WTC11 (cell line): ENCODE measurements around the gene TMPRSS2. TPM values are rescaled to one million over a fixed set of nuclear protein-coding genes. Genes with fewer than 3 reads are reported as not detected.

Source experiments
- ATAC-seq: fragments of 200-7000 bp; cut with Tn5 transposase; 2 replicates; pipeline ENCODE4 v1.10.0; 2021; ENCODE audit warnings: mild to moderate bottlenecking, moderate library complexity
- CTCF ChIA-PET: fragments of 300-600 bp; sonication (Branson Sonifier 250); formaldehyde crosslinking; loops from one replicate; lab custom pipeline; 2021; ENCODE audit warnings: antibody characterized with exemption; lab: Charles Lee
- POLR2A ChIA-PET: fragments of 350-600 bp; sonication (Branson Sonifier 250); formaldehyde crosslinking; loops from one replicate; lab custom pipeline; 2021; ENCODE audit warnings: antibody characterized with exemption; lab: Charles Lee
- DNase-seq: peaks from one replicate; pipeline ENCODE4 v3.0.0; 2021; ENCODE audit warnings: low spot score
- H3K27ac Mint-ChIP-seq: 2 replicates; pipeline ENCODE4 v1.8.0; 2021; ENCODE audit warnings: mixed read lengths
- H3K27me3 Mint-ChIP-seq: 2 replicates; pipeline ENCODE4 v1.8.0; 2021; ENCODE audit warnings: low read depth, mild to moderate bottlenecking, moderate library complexity, mixed read lengths
- H3K36me3 Mint-ChIP-seq: 2 replicates; pipeline ENCODE4 v1.8.0; 2021; ENCODE audit warnings: mixed read lengths
- H3K4me1 Mint-ChIP-seq: 2 replicates; pipeline ENCODE4 v1.8.0; 2022; ENCODE audit warnings: mixed read lengths
- H3K4me3 Mint-ChIP-seq: 2 replicates; pipeline ENCODE4 v1.8.0; 2021; ENCODE audit warnings: mild to moderate bottlenecking, moderate library complexity, mixed read lengths
- H3K9me3 Mint-ChIP-seq: 2 replicates; pipeline ENCODE4 v1.8.0; 2021; ENCODE audit warnings: mixed read lengths
- AFF4 ChIP-seq: sonication (generic); formaldehyde crosslinking; IDR thresholded peaks from 2 replicates; pipeline ENCODE4 v1.8.1; 2023; ENCODE audit warnings: mild to moderate bottlenecking, missing genetic modification reagents, borderline replicate concordance
- ATF3 ChIP-seq: sonication (generic); formaldehyde crosslinking; conservative IDR thresholded peaks from 2 replicates; pipeline ENCODE4 v1.8.1; 2022; ENCODE audit warnings: mild to moderate bottlenecking, missing genetic modification reagents
- CREB1 ChIP-seq: sonication (generic); formaldehyde crosslinking; IDR thresholded peaks from 2 replicates; pipeline ENCODE4 v1.8.0; 2023; ENCODE audit warnings: mild to moderate bottlenecking, missing genetic modification reagents
- EMX1 ChIP-seq: fragments of 250-450 bp; sonication (Bioruptor Pico); IDR thresholded peaks from 2 replicates; pipeline ENCODE4 v1.8.0; 2021; ENCODE audit warnings: mild to moderate bottlenecking
- FOXK1 ChIP-seq: sonication (generic); formaldehyde crosslinking; IDR thresholded peaks from 2 replicates; pipeline ENCODE4 v1.8.0; 2022; ENCODE audit warnings: mild to moderate bottlenecking, moderate library complexity, missing genetic modification reagents
- GRHL2 ChIP-seq: fragments of 250-450 bp; sonication (Bioruptor Pico); IDR thresholded peaks from 2 replicates; pipeline ENCODE4 v1.8.0; 2022; ENCODE audit warnings: mild to moderate bottlenecking, moderate library complexity; ENCODE audit not compliant: insufficient replicate concordance, severe bottlenecking
- GTF2I ChIP-seq: fragments of 250-450 bp; sonication (Bioruptor Pico); conservative IDR thresholded peaks from 2 replicates; pipeline ENCODE4 v1.4.0; 2021; ENCODE audit warnings: mild to moderate bottlenecking
- JAZF1 ChIP-seq: fragments of 250-450 bp; sonication (Bioruptor Pico); IDR thresholded peaks from 2 replicates; pipeline ENCODE4 v1.9.0; 2021; ENCODE audit warnings: moderate library complexity, mild to moderate bottlenecking, inconsistent platforms
- KAT7 ChIP-seq: sonication (generic); formaldehyde crosslinking; IDR thresholded peaks from 2 replicates; pipeline ENCODE4 v1.8.1; 2023; ENCODE audit warnings: missing genetic modification reagents, mild to moderate bottlenecking, borderline replicate concordance
- MXD4 ChIP-seq: fragments of 250-450 bp; sonication (Bioruptor Pico); IDR thresholded peaks from 2 replicates; pipeline ENCODE4 v1.8.0; 2021; ENCODE audit warnings: mild to moderate bottlenecking, moderate library complexity, borderline replicate concordance
- NFATC4 ChIP-seq: fragments of 250-450 bp; sonication (Bioruptor Pico); IDR thresholded peaks from 2 replicates; pipeline ENCODE4 v1.9.0; 2021; ENCODE audit warnings: mild to moderate bottlenecking
- NR1H2 ChIP-seq: sonication (generic); formaldehyde crosslinking; IDR thresholded peaks from 2 replicates; pipeline ENCODE4 v1.9.0; 2021; ENCODE audit warnings: mild to moderate bottlenecking, moderate library complexity, missing genetic modification reagents
- NR2C2 ChIP-seq: sonication (generic); formaldehyde crosslinking; IDR thresholded peaks from 2 replicates; pipeline ENCODE4 v1.8.0; 2022; ENCODE audit warnings: mild to moderate bottlenecking, missing genetic modification reagents
- PRRX2 ChIP-seq: fragments of 250-450 bp; sonication (Bioruptor Pico); IDR thresholded peaks from 2 replicates; pipeline ENCODE4 v1.8.0; 2021; ENCODE audit warnings: mild to moderate bottlenecking
- SMAD4 ChIP-seq: sonication (generic); formaldehyde crosslinking; IDR thresholded peaks from 2 replicates; pipeline ENCODE4 v1.8.0; 2022; ENCODE audit warnings: mild to moderate bottlenecking, missing genetic modification reagents
- TCF7 ChIP-seq: sonication (generic); formaldehyde crosslinking; IDR thresholded peaks from 2 replicates; pipeline ENCODE4 v1.8.0; 2022; ENCODE audit warnings: mild to moderate bottlenecking, low read depth, missing genetic modification reagents, moderate library complexity
- ZBTB21 ChIP-seq: sonication (generic); formaldehyde crosslinking; IDR thresholded peaks from 2 replicates; pipeline ENCODE4 v1.8.1; 2023; ENCODE audit warnings: mild to moderate bottlenecking, missing genetic modification reagents, borderline replicate concordance
- ZNF138 ChIP-seq: sonication (generic); formaldehyde crosslinking; conservative IDR thresholded peaks from 2 replicates; pipeline ENCODE4 v1.8.1; 2022; ENCODE audit warnings: mild to moderate bottlenecking, moderate library complexity, missing genetic modification reagents
- total RNA-seq: library from RNA; stranded (reverse); gene quantifications from 3 replicates; pipeline ENCODE4 v1.2.3, GENCODE V29; 2021
- TF ChIP-seq, protein P1 (sequence below): fragments of 250-450 bp; sonication (Bioruptor Pico); IDR thresholded peaks from 2 replicates; pipeline ENCODE4 v1.9.0; 2021; ENCODE audit warnings: mild to moderate bottlenecking
- TF ChIP-seq, protein P2 (sequence below): sonication (generic); formaldehyde crosslinking; IDR thresholded peaks from 2 replicates; pipeline ENCODE4 v1.8.1; 2023; ENCODE audit warnings: mild to moderate bottlenecking, moderate library complexity, missing genetic modification reagents
- TF ChIP-seq, protein P3 (sequence below): fragments of 250-450 bp; sonication (Bioruptor Pico); IDR thresholded peaks from 2 replicates; pipeline ENCODE4 v1.9.0; 2021; ENCODE audit warnings: mild to moderate bottlenecking

TMPRSS2 gene
- total RNA-seq, 1 experiment from 2014 or later = 8.5 TPM

DNA sequence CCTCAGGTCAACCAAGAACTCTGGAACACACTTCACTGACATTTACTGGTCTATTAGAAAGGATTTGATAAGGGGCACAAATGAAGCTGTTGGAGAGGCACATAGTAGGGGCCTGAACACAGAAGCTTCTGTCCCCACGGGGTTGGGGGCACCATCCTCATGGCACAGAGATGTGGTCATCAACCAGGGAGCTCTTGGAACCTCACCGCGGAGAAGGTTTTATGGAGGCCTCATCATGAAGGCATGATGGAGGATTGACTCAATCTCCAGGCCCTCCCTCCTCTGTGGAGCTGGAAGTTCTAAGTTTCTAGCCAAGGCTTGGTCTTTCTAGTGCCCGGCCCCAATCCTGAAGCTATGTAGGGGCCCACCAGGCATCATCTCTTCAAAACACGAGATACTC lies 58.3 kb downstream of the TMPRSS2 start (continued):
- no peak for TF ChIP-seq AFF4 (CRISPR knock-in tag)

GRCh38 chr21:41447356-41447755 lies 60.6 kb downstream of the TMPRSS2 start:
- Mint-ChIP-seq H3K36me3 (no peaks in the 10 kb centered on the region), H3K4me1 (peaks cover 3% of the 10 kb centered on the region; the same call in 1 of the 2 replicates), H3K27me3 (peaks cover 3% of the 10 kb centered on the region), H3K4me3 (no peak overlapping the region), H3K9me3 (no peaks in the 10 kb centered on the region), H3K27ac (no peak overlapping the region)
- TF ChIP-seq NR2C2 (CRISPR knock-in tag) = no peak
- TF ChIP-seq FOXK1 (CRISPR knock-in tag) = no peak
- no peak for TF ChIP-seq MXD4 (CRISPR knock-in tag)
- TF ChIP-seq ATF3 (CRISPR knock-in tag) = no peak
- no peak for TF ChIP-seq GRHL2 (CRISPR knock-in tag)
- no peak for TF ChIP-seq NFATC4
- no peak for TF ChIP-seq GTF2I (CRISPR knock-in tag)
- no peak for TF ChIP-seq JAZF1 (CRISPR knock-in tag)
- no peak for TF ChIP-seq EMX1 (CRISPR knock-in tag)
- TF ChIP-seq, protein P1, sequence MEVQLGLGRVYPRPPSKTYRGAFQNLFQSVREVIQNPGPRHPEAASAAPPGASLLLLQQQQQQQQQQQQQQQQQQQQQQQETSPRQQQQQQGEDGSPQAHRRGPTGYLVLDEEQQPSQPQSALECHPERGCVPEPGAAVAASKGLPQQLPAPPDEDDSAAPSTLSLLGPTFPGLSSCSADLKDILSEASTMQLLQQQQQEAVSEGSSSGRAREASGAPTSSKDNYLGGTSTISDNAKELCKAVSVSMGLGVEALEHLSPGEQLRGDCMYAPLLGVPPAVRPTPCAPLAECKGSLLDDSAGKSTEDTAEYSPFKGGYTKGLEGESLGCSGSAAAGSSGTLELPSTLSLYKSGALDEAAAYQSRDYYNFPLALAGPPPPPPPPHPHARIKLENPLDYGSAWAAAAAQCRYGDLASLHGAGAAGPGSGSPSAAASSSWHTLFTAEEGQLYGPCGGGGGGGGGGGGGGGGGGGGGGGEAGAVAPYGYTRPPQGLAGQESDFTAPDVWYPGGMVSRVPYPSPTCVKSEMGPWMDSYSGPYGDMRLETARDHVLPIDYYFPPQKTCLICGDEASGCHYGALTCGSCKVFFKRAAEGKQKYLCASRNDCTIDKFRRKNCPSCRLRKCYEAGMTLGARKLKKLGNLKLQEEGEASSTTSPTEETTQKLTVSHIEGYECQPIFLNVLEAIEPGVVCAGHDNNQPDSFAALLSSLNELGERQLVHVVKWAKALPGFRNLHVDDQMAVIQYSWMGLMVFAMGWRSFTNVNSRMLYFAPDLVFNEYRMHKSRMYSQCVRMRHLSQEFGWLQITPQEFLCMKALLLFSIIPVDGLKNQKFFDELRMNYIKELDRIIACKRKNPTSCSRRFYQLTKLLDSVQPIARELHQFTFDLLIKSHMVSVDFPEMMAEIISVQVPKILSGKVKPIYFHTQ = no peak
- no peak for TF ChIP-seq KAT7 (CRISPR knock-in tag)
- TF ChIP-seq, protein P2, sequence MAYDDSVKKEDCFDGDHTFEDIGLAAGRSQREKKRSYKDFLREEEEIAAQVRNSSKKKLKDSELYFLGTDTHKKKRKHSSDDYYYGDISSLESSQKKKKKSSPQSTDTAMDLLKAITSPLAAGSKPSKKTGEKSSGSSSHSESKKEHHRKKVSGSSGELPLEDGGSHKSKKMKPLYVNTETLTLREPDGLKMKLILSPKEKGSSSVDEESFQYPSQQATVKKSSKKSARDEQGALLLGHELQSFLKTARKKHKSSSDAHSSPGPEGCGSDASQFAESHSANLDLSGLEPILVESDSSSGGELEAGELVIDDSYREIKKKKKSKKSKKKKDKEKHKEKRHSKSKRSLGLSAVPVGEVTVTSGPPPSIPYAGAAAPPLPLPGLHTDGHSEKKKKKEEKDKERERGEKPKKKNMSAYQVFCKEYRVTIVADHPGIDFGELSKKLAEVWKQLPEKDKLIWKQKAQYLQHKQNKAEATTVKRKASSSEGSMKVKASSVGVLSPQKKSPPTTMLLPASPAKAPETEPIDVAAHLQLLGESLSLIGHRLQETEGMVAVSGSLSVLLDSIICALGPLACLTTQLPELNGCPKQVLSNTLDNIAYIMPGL = no peak
- TF ChIP-seq CREB1 (CRISPR knock-in tag) = no peak
- TF ChIP-seq SMAD4 (CRISPR knock-in tag) = no peak
- no peak for TF ChIP-seq ZBTB21 (CRISPR knock-in tag)
- TF ChIP-seq TCF7 (CRISPR knock-in tag) = no peak
- no peak for TF ChIP-seq ZNF138
- TF ChIP-seq, protein P3, sequence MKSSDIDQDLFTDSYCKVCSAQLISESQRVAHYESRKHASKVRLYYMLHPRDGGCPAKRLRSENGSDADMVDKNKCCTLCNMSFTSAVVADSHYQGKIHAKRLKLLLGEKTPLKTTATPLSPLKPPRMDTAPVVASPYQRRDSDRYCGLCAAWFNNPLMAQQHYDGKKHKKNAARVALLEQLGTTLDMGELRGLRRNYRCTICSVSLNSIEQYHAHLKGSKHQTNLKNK (CRISPR knock-in tag) = no peak
- no peak for TF ChIP-seq PRRX2 (CRISPR knock-in tag)
- no peak for TF ChIP-seq NR1H2
- no peak for DNase-seq
- no peak for ATAC-seq
- POLR2A ChIA-PET = no interaction called here
- CTCF ChIA-PET = no interaction called here
